ENCODE measurements around the gene HOXB5.

Gene HOXB5

DNA sequence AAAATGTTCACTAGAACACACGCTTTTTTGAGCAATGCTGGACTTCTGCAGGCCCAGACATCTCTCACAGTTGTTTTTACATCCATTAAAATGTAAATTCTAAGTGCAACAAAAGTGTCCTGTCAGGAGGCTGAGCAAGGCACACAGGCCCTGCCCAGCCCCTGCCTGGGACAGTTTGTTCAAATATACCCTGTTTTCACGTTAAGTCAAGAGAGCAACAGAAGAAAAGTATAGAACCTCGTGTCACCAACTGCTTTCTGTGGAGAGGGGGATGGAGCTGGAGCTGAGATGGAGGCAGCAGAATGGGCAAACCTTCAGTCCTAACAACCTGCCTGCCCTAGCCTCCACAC is 44.3 kb downstream of the HOXB5 start:
- FAIRE-seq: no peak
- TF ChIP-seq, protein P1, sequence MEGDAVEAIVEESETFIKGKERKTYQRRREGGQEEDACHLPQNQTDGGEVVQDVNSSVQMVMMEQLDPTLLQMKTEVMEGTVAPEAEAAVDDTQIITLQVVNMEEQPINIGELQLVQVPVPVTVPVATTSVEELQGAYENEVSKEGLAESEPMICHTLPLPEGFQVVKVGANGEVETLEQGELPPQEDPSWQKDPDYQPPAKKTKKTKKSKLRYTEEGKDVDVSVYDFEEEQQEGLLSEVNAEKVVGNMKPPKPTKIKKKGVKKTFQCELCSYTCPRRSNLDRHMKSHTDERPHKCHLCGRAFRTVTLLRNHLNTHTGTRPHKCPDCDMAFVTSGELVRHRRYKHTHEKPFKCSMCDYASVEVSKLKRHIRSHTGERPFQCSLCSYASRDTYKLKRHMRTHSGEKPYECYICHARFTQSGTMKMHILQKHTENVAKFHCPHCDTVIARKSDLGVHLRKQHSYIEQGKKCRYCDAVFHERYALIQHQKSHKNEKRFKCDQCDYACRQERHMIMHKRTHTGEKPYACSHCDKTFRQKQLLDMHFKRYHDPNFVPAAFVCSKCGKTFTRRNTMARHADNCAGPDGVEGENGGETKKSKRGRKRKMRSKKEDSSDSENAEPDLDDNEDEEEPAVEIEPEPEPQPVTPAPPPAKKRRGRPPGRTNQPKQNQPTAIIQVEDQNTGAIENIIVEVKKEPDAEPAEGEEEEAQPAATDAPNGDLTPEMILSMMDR (IDR thresholded peaks at IDR 0.05; ENCODE audit: insufficient read depth, missing control alignments): no peak

DNA sequence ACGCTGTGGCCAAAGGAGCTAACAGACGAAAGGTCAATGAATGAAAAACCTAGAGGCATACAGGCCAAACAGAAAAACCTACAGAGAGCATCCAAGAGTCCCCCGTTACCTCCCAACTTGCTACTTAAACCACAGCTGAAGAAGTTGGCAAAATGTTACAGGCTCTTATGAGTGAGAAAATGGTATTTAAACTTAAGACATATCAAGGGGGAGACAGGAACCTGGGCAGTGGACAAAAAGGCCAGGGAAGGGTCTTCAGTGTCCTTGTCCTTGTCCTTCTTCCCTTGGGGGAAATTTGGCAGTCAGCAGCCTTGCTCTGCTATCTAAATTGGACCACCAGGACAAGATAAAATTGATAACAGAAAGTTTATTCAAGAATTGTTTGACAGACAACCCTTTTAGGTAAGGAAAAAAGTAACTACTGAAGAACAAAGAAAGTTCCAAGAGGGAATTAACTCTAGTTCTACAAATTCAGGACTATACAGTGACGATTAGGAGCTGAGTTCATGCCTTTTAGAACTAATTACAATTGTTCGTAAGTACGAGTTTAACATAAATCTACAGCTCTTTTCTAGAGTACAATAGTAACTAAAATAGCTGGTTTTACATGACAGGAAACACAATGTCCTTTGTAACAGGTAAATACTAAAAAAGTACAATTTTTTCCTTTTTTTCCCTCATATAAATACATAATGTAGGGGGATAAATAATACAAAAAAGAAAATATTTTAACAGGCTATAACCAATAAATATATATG is 44.9 kb downstream of the HOXB5 start:
- FAIRE-seq: no peak
- TF ChIP-seq, protein P1 (IDR thresholded peaks at IDR 0.05; ENCODE audit: insufficient read depth, missing control alignments): no peak
- no peak for DNase-seq (ENCODE audit: insufficient read length, low spot score)

More for the DNA sequence above, 44.3 kb downstream of the HOXB5 start:
- no peak for DNase-seq (ENCODE audit: insufficient read length, low spot score)

DNA sequence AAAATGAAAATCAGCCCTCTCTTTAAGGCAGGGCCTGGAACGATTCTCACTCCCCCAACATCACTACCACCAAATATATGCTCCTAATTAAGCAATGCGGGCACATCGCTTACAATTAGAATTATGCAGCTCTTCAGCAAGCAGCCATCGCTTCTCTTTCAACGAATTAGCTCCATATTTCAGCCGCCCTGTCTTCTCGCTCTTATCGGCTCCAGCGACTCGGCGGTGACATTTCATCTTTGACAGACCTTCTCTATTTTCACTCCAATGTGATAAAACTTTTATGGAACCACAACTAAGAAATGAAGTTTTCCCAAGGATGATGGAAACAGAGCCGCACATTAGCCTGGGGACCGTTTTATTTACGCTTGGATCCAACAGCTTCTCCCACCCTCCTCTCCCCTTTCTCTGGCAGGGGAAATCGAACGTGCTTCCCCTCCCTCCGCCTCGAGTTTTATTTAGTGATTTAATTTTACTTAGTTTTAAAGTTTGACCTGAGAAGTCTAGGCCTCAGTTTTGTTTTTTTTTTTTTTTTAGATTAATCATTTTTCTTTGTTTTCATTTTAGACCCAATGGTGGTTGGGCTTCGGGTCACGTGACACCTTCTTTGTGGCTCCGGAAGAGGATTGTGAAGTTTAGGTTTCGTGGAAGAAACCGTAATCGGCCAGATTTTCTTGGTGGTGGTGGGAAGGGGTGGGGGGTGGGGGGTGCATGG is 45.6 kb downstream of the HOXB5 start:
- DNase-seq (ENCODE audit: insufficient read length, low spot score) (no peak), FAIRE-seq (no peak)
- TF ChIP-seq, protein P1 (IDR thresholded peaks at IDR 0.05; ENCODE audit: insufficient read depth, missing control alignments): no peak

DNA sequence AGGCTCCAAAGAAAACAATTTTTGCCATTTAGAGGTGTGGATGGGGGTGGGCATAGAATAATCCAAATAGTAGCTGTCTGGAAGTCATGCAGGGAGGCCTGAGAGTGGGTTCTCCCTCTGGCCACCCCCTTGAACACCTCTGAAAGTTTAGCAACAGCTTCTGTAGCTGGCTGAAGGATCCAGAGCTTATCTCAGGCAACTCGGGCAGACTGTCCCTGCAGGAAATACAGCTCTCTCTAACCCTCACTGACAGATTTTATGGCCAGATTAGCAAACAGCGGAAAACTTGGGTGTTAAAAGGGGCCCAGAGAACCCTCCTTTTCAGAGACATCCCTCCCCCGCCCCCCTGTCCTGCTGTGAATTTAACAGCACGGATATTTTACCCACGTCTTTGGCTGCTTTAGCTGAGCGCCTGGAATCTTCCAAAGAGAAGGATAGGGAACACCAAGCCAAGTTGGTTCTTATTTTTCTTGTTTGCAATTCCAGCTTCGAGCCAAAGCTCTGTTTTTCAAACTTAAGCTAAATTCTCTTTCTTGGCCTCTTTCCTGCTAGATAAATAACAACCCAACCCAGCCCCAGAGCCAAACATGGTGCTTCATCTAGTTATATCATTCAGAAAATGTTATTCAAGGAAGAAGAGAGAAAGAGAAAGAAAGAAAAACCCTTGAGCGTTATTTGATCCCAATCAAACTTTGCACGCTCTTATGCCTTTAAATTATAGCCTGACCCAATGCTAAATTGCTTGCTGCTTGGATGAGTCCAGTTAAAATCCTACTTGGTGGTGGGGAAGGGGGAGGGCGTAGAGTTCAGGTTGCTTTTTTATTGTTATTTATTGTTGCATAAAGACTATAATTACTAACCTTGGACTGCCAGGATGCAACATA is 46.4 kb downstream of the HOXB5 start:
- TF ChIP-seq, protein P1 (IDR thresholded peaks at IDR 0.05; ENCODE audit: insufficient read depth, missing control alignments): no peak
- DNase-seq (ENCODE audit: insufficient read length, low spot score) (no peak), FAIRE-seq (no peak)

DNA sequence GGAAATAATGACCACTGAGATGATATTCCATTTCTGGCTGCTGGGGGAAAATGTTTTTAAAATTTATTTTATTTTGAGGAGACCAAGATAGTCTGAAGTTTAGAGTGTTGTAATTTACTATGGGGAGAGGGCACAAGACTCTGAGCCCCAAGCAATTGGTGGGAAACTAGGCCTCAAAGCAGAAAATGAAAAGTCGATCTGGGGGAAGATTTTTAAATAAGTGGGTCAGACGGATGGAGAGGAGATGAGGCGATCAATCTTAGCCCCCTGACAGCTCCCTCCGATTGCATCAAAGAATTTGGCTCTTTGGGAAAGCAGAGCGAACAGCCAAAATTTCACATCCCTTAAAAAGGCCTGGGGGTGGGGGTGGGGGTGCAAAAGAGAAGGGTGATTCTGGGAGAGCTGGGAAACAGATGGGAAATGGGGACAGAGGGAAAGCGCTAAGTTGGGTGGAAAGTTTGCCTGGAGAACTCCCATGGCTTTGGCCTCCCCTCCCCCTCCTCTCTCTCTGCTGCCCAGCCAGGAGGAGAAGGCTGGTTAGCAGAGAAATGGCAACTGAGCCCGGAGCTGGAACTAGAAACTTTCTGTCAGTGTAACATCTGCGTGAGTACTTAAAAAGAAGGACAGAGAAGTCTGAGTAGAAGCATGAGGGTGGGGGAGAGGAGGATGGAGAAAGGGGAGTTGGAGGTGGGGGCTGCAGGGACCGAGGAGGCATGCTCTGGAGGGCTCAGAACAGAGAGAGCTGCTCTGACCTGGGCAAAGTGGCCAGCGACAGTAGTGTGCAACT is 47.2 kb downstream of the HOXB5 start:
- FAIRE-seq: no peak
- no peak for DNase-seq (ENCODE audit: insufficient read length, low spot score)
- TF ChIP-seq, protein P1 (IDR thresholded peaks at IDR 0.05; ENCODE audit: insufficient read depth, missing control alignments): no peak

DNA sequence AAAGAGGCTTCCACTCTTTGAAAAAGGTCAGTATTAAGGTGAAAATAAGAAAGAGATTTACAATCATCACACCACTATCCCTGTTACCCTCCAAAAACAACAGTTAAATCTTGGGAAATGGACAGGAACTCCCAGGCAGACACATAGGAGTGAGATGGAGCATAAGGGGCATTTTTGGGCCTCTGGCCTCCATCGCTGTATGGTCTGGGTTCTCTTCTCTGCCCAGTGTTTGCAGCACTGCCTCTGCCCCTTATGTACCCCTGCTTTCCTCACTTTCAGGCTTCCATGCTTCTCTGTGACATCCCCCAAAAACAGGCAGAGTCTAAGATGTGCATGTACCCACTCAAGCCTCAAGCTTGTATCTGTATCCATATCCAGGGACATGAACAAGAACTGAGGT is 48.0 kb downstream of the HOXB5 start:
- FAIRE-seq: no peak

More for the DNA sequence above, 48.0 kb downstream of the HOXB5 start:
- no peak for DNase-seq (ENCODE audit: insufficient read length, low spot score)
- TF ChIP-seq, protein P1 (IDR thresholded peaks at IDR 0.05; ENCODE audit: insufficient read depth, missing control alignments): no peak
